Peyer's patch (tissue), 4 donors: Measurements from ENCODE around the gene TRIM43.

Experiments
- CTCF ChIP-seq, 6 experiments: fragments of 450-650 bp in 4 of 6; fragments of 200-600 bp in 2 of 6; sonication (generic) in 1 of 6; IDR thresholded peaks; one replicate each; pipeline ENCODE4 v1.5.1; 2017 to 2019; ENCODE audit warnings: antibody characterized with exemption in 6 of 6, mild to moderate bottlenecking in 3 of 6, moderate library complexity in 1 of 6
- POLR2A ChIP-seq, 2 donors: fragments of 450-650 bp; IDR thresholded peaks; one replicate each; pipeline ENCODE4 v1.5.1; 2017; ENCODE audit warnings: antibody characterized with exemption in 2 of 2, mild to moderate bottlenecking in 2 of 2, moderate library complexity in 2 of 2

GRCh38 chr2:95573866-95574265 is 17.9 kb upstream of the TRIM43 start:
- TF ChIP-seq CTCF (IDR thresholded peaks at IDR 0.05) (no peak), POLR2A (IDR thresholded peaks at IDR 0.05) (no peak)
